OCI-LY1 (cell line): ENCODE data around the gene PRR36.

Experiments
- H2AFZ ChIP-seq: fragments of 200-600 bp; sonication (generic), shearing (Covaris generic); 2 replicates; pipeline ENCODE4 v1.6.0; 2014; ENCODE audit warnings: antibody characterized with exemption, mild to moderate bottlenecking, low read length
- H3F3A ChIP-seq: fragments of 200-600 bp; sonication (generic), shearing (Covaris generic); 2 replicates; pipeline ENCODE4 v1.6.0; 2014; ENCODE audit warnings: mild to moderate bottlenecking, antibody characterized with exemption, low read length, moderate library complexity; ENCODE audit not compliant: insufficient read depth
- H3K27ac ChIP-seq: fragments of 200-600 bp; sonication (generic); 2 replicates; pipeline ENCODE4 v1.5.1; 2014; ENCODE audit warnings: low read length, mixed run types, mild to moderate bottlenecking, low read depth; ENCODE audit not compliant: poor library complexity, severe bottlenecking
- H3K27me3 ChIP-seq: fragments of 200-600 bp; sonication (generic); 2 replicates; pipeline ENCODE4 v1.6.0; 2014; ENCODE audit warnings: antibody characterized with exemption, mild to moderate bottlenecking, low read length, moderate library complexity; ENCODE audit not compliant: insufficient read depth
- H3K36me3 ChIP-seq: fragments of 200-600 bp; sonication (generic); 2 replicates; pipeline ENCODE4 v1.6.1; 2014; ENCODE audit warnings: mild to moderate bottlenecking, antibody characterized with exemption, low read length, moderate library complexity, mixed read lengths; ENCODE audit not compliant: insufficient read depth
- H3K4me1 ChIP-seq: fragments of 200-600 bp; sonication (generic); 2 replicates; pipeline ENCODE4 v1.5.1; 2014; ENCODE audit warnings: mild to moderate bottlenecking, low read length, moderate library complexity; ENCODE audit not compliant: insufficient read depth, severe bottlenecking
- H3K4me2 ChIP-seq: fragments of 200-600 bp; sonication (generic), shearing (Covaris generic); 2 replicates; pipeline ENCODE4 v1.6.1; 2014; ENCODE audit warnings: low read length
- H3K4me3 ChIP-seq: fragments of 200-600 bp; sonication (generic); 2 replicates; pipeline ENCODE4 v1.5.1; 2014; ENCODE audit warnings: low read length, low read depth, mild to moderate bottlenecking, mixed read lengths; ENCODE audit not compliant: poor library complexity, severe bottlenecking
- H3K79me2 ChIP-seq: fragments of 200-600 bp; shearing (Covaris generic); 2 replicates; pipeline ENCODE4 v1.6.1; 2016; ENCODE audit warnings: mixed run types, low read length, mixed read lengths; ENCODE audit not compliant: insufficient read depth
- H3K9ac ChIP-seq: fragments of 200-600 bp; sonication (generic), shearing (Covaris generic); 2 replicates; pipeline ENCODE4 v1.6.1; 2014; ENCODE audit warnings: mild to moderate bottlenecking, low read length, mixed read lengths
- H3K9me2 ChIP-seq: fragments of 200-600 bp; sonication (generic), shearing (Covaris generic); 2 replicates; pipeline ENCODE4 v1.6.1; 2014; ENCODE audit warnings: low read depth, mild to moderate bottlenecking, low read length, mixed read lengths
- H3K9me3 ChIP-seq: fragments of 200-600 bp; shearing (Covaris generic); 2 replicates; pipeline ENCODE4 v1.6.1; 2014; ENCODE audit warnings: low read length, mixed read lengths
- H4K20me1 ChIP-seq: fragments of 200-600 bp; sonication (generic), shearing (Covaris generic); 2 replicates; pipeline ENCODE4 v1.6.0; 2016; ENCODE audit warnings: mild to moderate bottlenecking, low read length; ENCODE audit not compliant: insufficient read depth
- EZH2 ChIP-seq: fragments of 200-600 bp; sonication (generic), shearing (Covaris generic); IDR thresholded peaks from 2 replicates; pipeline ENCODE4 v1.8.0; 2017; ENCODE audit warnings: borderline replicate concordance, mixed run types, mild to moderate bottlenecking, antibody characterized with exemption, low read length, moderate library complexity, mixed read lengths
- TF ChIP-seq, protein P1 (sequence below): fragments of 200-600 bp; sonication (generic), shearing (Covaris generic); IDR thresholded peaks from 2 replicates; pipeline ENCODE4 v1.5.1; 2017; ENCODE audit warnings: mild to moderate bottlenecking, antibody characterized with exemption, low read length, moderate library complexity, mixed read lengths

Gene PRR36

DNA sequence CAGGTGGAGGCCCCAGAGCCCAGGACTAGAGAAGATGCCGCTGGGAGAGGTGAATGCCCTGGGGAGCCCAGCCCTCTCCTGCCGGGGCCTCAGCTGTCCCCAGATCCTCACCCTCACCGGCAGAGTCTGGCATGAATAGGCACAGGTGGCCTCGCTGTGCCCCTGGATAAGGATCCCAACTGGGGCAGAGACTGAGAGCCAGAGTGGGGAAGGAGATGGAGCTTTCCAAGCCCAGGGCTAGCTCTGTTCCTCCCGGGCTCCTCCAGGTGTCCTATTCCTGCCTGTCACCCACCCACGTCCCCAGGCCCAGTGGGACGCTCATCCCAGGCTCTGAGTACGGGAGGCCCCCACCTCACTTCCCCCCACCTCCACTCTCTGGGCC lies 16.5 kb downstream of the PRR36 start:
- peaks cover 8% of the 10 kb centered on the region for H3K4me1 ChIP-seq
- H3K27me3 ChIP-seq = peaks cover 11% of the 10 kb centered on the region; the same call in 1 of the 2 replicates
- no peaks in the 10 kb centered on the region for H3K79me2 ChIP-seq
- H3K9me2 ChIP-seq = no peaks in the 10 kb centered on the region
- H4K20me1 ChIP-seq = no peaks in the 10 kb centered on the region
- H3K4me2 ChIP-seq = peak overlapping the region; percentile 22; the same call in 1 of the 2 replicates
- H2AFZ ChIP-seq = no peak overlapping the region
- H3F3A ChIP-seq = no peaks in the 10 kb centered on the region
- TF ChIP-seq EZH2 = no peak
- no peaks in the 10 kb centered on the region for H3K36me3 ChIP-seq
- no peak overlapping the region for H3K27ac ChIP-seq
- H3K9me3 ChIP-seq = no peaks in the 10 kb centered on the region
- no peak overlapping the region for H3K9ac ChIP-seq
- no peak overlapping the region for H3K4me3 ChIP-seq

DNA sequence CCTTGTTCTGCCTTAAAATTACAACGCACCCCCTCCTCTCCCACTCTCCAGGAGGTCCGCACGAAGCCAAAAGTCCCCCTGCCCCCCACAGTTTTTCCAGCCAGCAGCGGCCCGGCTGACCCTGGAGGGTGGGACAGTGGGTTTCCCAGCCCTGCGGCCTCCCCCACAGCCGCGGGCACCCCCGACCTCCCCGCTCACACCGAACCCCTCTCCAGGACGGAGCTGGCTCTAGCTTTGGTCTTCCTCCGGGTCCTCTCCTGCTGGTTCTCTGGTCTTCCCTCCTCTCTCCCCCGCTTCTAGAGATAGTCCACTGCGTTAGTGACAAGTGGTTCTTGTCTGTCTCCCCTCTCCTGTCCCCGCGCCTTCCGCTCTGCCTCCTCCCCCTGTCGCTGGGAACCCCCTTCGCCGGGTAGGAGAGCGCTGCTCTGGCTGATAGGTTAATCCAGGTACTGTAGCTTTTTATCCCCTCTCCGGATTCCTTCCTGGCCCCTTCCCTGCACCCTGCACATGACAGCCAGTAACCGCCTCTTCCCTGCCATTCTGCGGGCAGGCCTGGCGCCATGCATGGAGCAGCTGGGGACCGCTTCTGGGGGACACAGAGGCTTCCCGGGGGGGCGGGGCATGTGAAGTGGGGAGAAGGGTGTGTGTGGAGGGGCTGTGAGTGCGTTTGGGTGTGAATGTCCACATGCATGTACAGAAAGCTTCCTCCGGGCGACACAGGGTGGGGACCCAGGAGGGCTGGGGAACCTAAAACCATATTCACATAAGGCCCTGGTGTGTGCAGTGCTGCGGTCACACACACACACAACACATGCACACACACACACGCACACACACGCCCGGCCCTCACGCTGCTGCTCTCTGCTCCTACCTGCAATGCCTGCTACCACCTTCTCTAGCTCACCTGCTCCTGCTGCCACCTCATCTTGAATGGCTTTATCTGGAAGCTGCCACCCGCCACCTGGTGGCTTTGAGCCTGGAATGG lies 17.2 kb downstream of the PRR36 start:
- Histone ChIP-seq H3K9ac (no peak overlapping the region), H3K9me2 (no peaks in the 10 kb centered on the region), H3K4me2 (no peak overlapping the region), H3K27me3 (peaks cover 14% of the 10 kb centered on the region; the same call in 1 of the 2 replicates), H3K4me3 (no peak overlapping the region), H3K9me3 (no peaks in the 10 kb centered on the region), H2AFZ (no peak overlapping the region), H3K4me1 (peaks cover 8% of the 10 kb centered on the region), H3F3A (no peaks in the 10 kb centered on the region), H3K27ac (no peak overlapping the region), H4K20me1 (no peaks in the 10 kb centered on the region), H3K79me2 (no peaks in the 10 kb centered on the region), H3K36me3 (no peaks in the 10 kb centered on the region)
- TF ChIP-seq EZH2 = no peak
- TF ChIP-seq, protein P1, sequence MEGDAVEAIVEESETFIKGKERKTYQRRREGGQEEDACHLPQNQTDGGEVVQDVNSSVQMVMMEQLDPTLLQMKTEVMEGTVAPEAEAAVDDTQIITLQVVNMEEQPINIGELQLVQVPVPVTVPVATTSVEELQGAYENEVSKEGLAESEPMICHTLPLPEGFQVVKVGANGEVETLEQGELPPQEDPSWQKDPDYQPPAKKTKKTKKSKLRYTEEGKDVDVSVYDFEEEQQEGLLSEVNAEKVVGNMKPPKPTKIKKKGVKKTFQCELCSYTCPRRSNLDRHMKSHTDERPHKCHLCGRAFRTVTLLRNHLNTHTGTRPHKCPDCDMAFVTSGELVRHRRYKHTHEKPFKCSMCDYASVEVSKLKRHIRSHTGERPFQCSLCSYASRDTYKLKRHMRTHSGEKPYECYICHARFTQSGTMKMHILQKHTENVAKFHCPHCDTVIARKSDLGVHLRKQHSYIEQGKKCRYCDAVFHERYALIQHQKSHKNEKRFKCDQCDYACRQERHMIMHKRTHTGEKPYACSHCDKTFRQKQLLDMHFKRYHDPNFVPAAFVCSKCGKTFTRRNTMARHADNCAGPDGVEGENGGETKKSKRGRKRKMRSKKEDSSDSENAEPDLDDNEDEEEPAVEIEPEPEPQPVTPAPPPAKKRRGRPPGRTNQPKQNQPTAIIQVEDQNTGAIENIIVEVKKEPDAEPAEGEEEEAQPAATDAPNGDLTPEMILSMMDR = no peak

DNA sequence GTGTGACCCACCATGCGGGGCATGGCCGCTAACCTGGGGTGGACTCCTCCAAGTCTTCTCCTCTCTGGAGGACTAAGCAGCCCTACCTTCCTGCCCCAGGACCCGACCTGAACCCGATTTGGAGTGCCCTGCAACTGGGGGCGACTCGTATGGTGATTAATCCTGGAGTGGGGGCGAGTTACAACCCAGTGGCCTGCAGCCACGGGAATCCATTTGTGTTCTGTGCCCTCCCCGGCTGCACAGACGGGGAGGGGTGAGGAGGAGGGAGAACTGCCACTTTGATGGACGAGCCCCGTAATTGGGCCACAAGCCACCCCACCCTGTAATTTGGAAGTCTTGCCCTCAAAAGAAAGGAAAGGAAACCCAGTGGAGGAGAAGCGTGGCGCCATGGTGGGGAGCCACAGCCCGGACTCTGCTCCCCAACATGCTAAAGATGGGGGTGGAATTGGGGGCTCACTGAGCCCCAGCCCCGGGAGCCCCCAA lies 18.0 kb downstream of the PRR36 start:
- Histone ChIP-seq H3F3A (no peaks in the 10 kb centered on the region), H3K4me2 (no peak overlapping the region), H3K36me3 (no peaks in the 10 kb centered on the region), H2AFZ (no peak overlapping the region), H3K4me3 (no peak overlapping the region), H3K27me3 (peaks cover 14% of the 10 kb centered on the region; the same call in 1 of the 2 replicates), H3K9me2 (no peaks in the 10 kb centered on the region), H3K9me3 (no peaks in the 10 kb centered on the region), H3K79me2 (no peaks in the 10 kb centered on the region), H3K9ac (no peak overlapping the region), H3K27ac (no peak overlapping the region), H3K4me1 (peaks cover 8% of the 10 kb centered on the region), H4K20me1 (no peaks in the 10 kb centered on the region)
- TF ChIP-seq, protein P1 = no peak
- TF ChIP-seq EZH2 = no peak
